HepG2 (cell line): Measurements from ENCODE around the gene MIGA2. TPM values are rescaled to one million over a fixed set of nuclear protein-coding genes. Genes with fewer than 3 reads are reported as not detected.
A peak's percentile ranks its signal among the peaks of the same experiment; 100 is the strongest.

ENCODE experiments used
- ADNP ChIP-seq: sonication (generic); formaldehyde crosslinking; IDR thresholded peaks from 2 replicates; pipeline ENCODE4 v1.4.0; 2020; ENCODE audit warnings: missing genetic modification reagents
- ATF3 ChIP-seq: sonication (generic); formaldehyde crosslinking; IDR thresholded peaks from 2 replicates; pipeline ENCODE4 v1.4.0; 2020; ENCODE audit warnings: missing genetic modification reagents
- ATF4 ChIP-seq, 2 experiments: fragments of 450-650 bp in 1 of 2; sonication (generic) in 1 of 2; formaldehyde crosslinking; IDR thresholded peaks; 2 replicates each; pipeline versions ENCODE4 v1.5.0 to v1.8.0; 2020 to 2022; ENCODE audit warnings: mild to moderate bottlenecking in 1 of 2, missing genetic modification reagents in 1 of 2
- CREM ChIP-seq, 2 experiments: sonication (generic) in 1 of 2; formaldehyde crosslinking in 1 of 2; IDR thresholded peaks; 2 replicates each; pipeline versions ENCODE4 v1.4.0 to v1.6.1; 2016 to 2020; ENCODE audit warnings: antibody characterized with exemption in 1 of 2, mild to moderate bottlenecking in 1 of 2, missing genetic modification reagents in 1 of 2
- HHEX ChIP-seq: IDR thresholded peaks from 2 replicates; pipeline ENCODE4 v1.6.1; 2016; ENCODE audit warnings: control low read depth
- MATR3 ChIP-seq: sonication (generic); formaldehyde crosslinking; IDR thresholded peaks from 2 replicates; pipeline ENCODE4 v1.4.0; 2020; ENCODE audit warnings: missing genetic modification reagents
- ONECUT2 ChIP-seq: sonication (generic); formaldehyde crosslinking; IDR thresholded peaks from 2 replicates; pipeline ENCODE4 v1.4.0; 2020; ENCODE audit warnings: missing genetic modification reagents
- ZFP82 ChIP-seq: sonication (generic); formaldehyde crosslinking; IDR thresholded peaks from 2 replicates; pipeline ENCODE4 v1.5.1; 2020; ENCODE audit warnings: mild to moderate bottlenecking, missing genetic modification reagents, borderline replicate concordance
- ZHX2 ChIP-seq, 2 experiments: sonication (generic) in 1 of 2; formaldehyde crosslinking in 1 of 2; IDR thresholded peaks; 2 replicates each; pipeline versions ENCODE4 v1.6.1 to v1.9.0; 2014 to 2022; ENCODE audit warnings: antibody characterized with exemption in 1 of 2, borderline replicate concordance in 1 of 2, inconsistent platforms in 1 of 2, low read depth in 1 of 2, missing genetic modification reagents in 1 of 2
- ZNF142 ChIP-seq: sonication (generic); formaldehyde crosslinking; IDR thresholded peaks from 2 replicates; pipeline ENCODE4 v1.4.0; 2020; ENCODE audit warnings: missing genetic modification reagents
- ZNF274 ChIP-seq: sonication (generic); formaldehyde crosslinking; IDR thresholded peaks from 2 replicates; pipeline ENCODE4 v1.5.1; 2020; ENCODE audit warnings: mild to moderate bottlenecking, missing genetic modification reagents
- ZNF350 ChIP-seq: sonication (generic); formaldehyde crosslinking; IDR thresholded peaks from 2 replicates; pipeline ENCODE4 v1.4.0; 2020; ENCODE audit warnings: mild to moderate bottlenecking, low read depth, missing genetic modification reagents, borderline replicate concordance
- ZNF382 ChIP-seq: sonication (generic); formaldehyde crosslinking; IDR thresholded peaks from 2 replicates; pipeline ENCODE4 v1.5.0; 2020; ENCODE audit warnings: missing genetic modification reagents, mild to moderate bottlenecking, borderline replicate concordance
- ZNF547 ChIP-seq: sonication (generic); formaldehyde crosslinking; IDR thresholded peaks from 2 replicates; pipeline ENCODE4 v1.5.1; 2020; ENCODE audit warnings: mild to moderate bottlenecking, missing genetic modification reagents
- ZNF670 ChIP-seq: sonication (generic); formaldehyde crosslinking; IDR thresholded peaks from 2 replicates; pipeline ENCODE4 v1.8.0; 2022; ENCODE audit warnings: mild to moderate bottlenecking, missing genetic modification reagents, borderline replicate concordance
- ZNF766 ChIP-seq: sonication (generic); formaldehyde crosslinking; IDR thresholded peaks from 2 replicates; pipeline ENCODE4 v1.5.0; 2020; ENCODE audit warnings: missing genetic modification reagents, borderline replicate concordance
- polyA plus RNA-seq, 8 experiments: library from polyadenylated mRNA; depleted of rRNA in 3 of 8; stranded (reverse) in 7 of 8; unstranded in 1 of 8; fragments of >200 nt; fragmentation: Illumina TruSeq in 4 of 8; extraction: Trizol in 4 of 8; gene quantifications; 2 replicates each; pipeline versions ENCODE4 v1.2.1 to v1.2.3, GENCODE V29; 2011 to 2016; ENCODE audit warnings: low read depth in 4 of 8, missing spikeins in 1 of 8, mixed read lengths in 1 of 8; ENCODE audit not compliant: insufficient read depth in 1 of 8
- total RNA-seq, 5 experiments: library from RNA; depleted of rRNA; stranded (reverse); fragments of >200 nt; fragmentation: Illumina TruSeq; extraction: Trizol; gene quantifications; 2 replicates each; pipeline ENCODE4 v1.2.3, GENCODE V29; 2016; ENCODE audit warnings: low read depth in 1 of 5

The MIGA2 gene
- total and polyA plus RNA-seq, 2 of the 13 experiments (the other 11 are each of a cell fraction or from before 2014, with no cell fraction given): 10.8 to 17.1 TPM

- no peak for TF ChIP-seq ATF4 (CRISPR knock-in tag; IDR thresholded peaks at IDR 0.05)
- no peak for TF ChIP-seq CREM (IDR thresholded peaks at IDR 0.05)
- TF ChIP-seq CREM (CRISPR knock-in tag; IDR thresholded peaks at IDR 0.05): no peak
- TF ChIP-seq ZNF274: no peak
- no peak for TF ChIP-seq ONECUT2 (CRISPR knock-in tag)
- TF ChIP-seq ZHX2 (IDR thresholded peaks at IDR 0.05; ENCODE audit: low read depth): no peak
- no peak for TF ChIP-seq ZHX2 (CRISPR knock-in tag; IDR thresholded peaks at IDR 0.05; ENCODE audit: borderline replicate concordance)
- TF ChIP-seq MATR3: no peak
- no peak for TF ChIP-seq ZNF547 (CRISPR knock-in tag)
- TF ChIP-seq ZNF350 (CRISPR knock-in tag): no peak
- TF ChIP-seq ZNF766 (CRISPR knock-in tag): no peak
- TF ChIP-seq ZNF670 (CRISPR knock-in tag): no peak
- no peak for TF ChIP-seq ATF3
- TF ChIP-seq ZFP82: peak; percentile 74
- TF ChIP-seq ADNP (CRISPR knock-in tag): no peak
- TF ChIP-seq ZNF382 (CRISPR knock-in tag): no peak
- TF ChIP-seq HHEX: no peak
- TF ChIP-seq ZNF142: no peak
These were observed 75.2 kb downstream of the MIGA2 start (continued) for GRCh38 chr9:129111528-129112151.
